IPS-20b (cell line): ENCODE results near the gene NR3C1.

Experiments
- H3K27ac ChIP-seq: one replicate; pipeline ENCODE4 v1.5.1; 2013; ENCODE audit warnings: low read length
- H3K27me3 ChIP-seq: 2 replicates; pipeline ENCODE4 v1.6.1; 2013; ENCODE audit warnings: mild to moderate bottlenecking, low read length, inconsistent platforms; ENCODE audit not compliant: insufficient read depth
- H3K36me3 ChIP-seq: 2 replicates; pipeline ENCODE4 v1.6.1; 2013; ENCODE audit warnings: low read depth, mild to moderate bottlenecking, inconsistent platforms, low read length, moderate library complexity; ENCODE audit not compliant: insufficient read depth
- H3K4me1 ChIP-seq: 2 replicates; pipeline ENCODE4 v1.6.1; 2013; ENCODE audit warnings: mild to moderate bottlenecking, control low read depth, inconsistent platforms, low read length, moderate library complexity; ENCODE audit not compliant: insufficient read depth
- H3K4me3 ChIP-seq: 2 replicates; pipeline ENCODE4 v1.5.1; 2013; ENCODE audit warnings: mild to moderate bottlenecking, low read length, inconsistent platforms
- H3K9ac ChIP-seq: 2 replicates; pipeline ENCODE4 v1.6.1; 2013; ENCODE audit warnings: low read depth, mild to moderate bottlenecking, inconsistent platforms, low read length, moderate library complexity
- H3K9me3 ChIP-seq: 2 replicates; pipeline ENCODE4 v1.6.1; 2013; ENCODE audit warnings: mild to moderate bottlenecking, low read depth, low read length, inconsistent platforms; ENCODE audit not compliant: insufficient read depth

NR3C1 gene

GRCh38 chr5:143322176-143322575 lies 81.3 kb downstream of the NR3C1 start:
- no peak overlapping the region for H3K4me3 ChIP-seq
- H3K4me1 ChIP-seq, result no peaks in the 10 kb centered on the region; the same call in 1 of the 2 replicates
- H3K9me3 ChIP-seq, result peaks cover 3% of the 10 kb centered on the region; the same call in 1 of the 2 replicates
- no peaks in the 10 kb centered on the region for H3K27me3 ChIP-seq
- no peak overlapping the region for H3K27ac ChIP-seq
- H3K9ac ChIP-seq, result no peak overlapping the region
- H3K36me3 ChIP-seq, result no peaks in the 10 kb centered on the region

- no peak overlapping the region for H3K9ac ChIP-seq
- no peak overlapping the region for H3K4me3 ChIP-seq
- no peaks in the 10 kb centered on the region for H3K27me3 ChIP-seq
- H3K9me3 ChIP-seq, result no peaks in the 10 kb centered on the region
- no peaks in the 10 kb centered on the region for H3K36me3 ChIP-seq
- H3K4me1 ChIP-seq, result no peaks in the 10 kb centered on the region; the same call in 1 of the 2 replicates
- H3K27ac ChIP-seq, result no peak overlapping the region
Observed at GRCh38 chr5:143319437-143320227, 83.9 kb downstream of the NR3C1 start.

- Histone ChIP-seq H3K9ac (no peak overlapping the region), H3K27ac (no peak overlapping the region), H3K4me1 (no peaks in the 10 kb centered on the region; the same call in 1 of the 2 replicates), H3K9me3 (no peaks in the 10 kb centered on the region), H3K4me3 (no peak overlapping the region), H3K36me3 (no peaks in the 10 kb centered on the region), H3K27me3 (no peaks in the 10 kb centered on the region)
Observed at GRCh38 chr5:143318833-143319232, 84.7 kb downstream of the NR3C1 start.

GRCh38 chr5:143318270-143318669 lies 85.2 kb downstream of the NR3C1 start:
- Histone ChIP-seq H3K4me1 (no peaks in the 10 kb centered on the region; the same call in 1 of the 2 replicates), H3K27me3 (no peaks in the 10 kb centered on the region), H3K4me3 (no peak overlapping the region), H3K9ac (no peak overlapping the region), H3K36me3 (no peaks in the 10 kb centered on the region), H3K27ac (no peak overlapping the region), H3K9me3 (no peaks in the 10 kb centered on the region)

GRCh38 chr5:143316844-143317631 lies 86.4 kb downstream of the NR3C1 start:
- no peak overlapping the region for H3K4me3 ChIP-seq
- H3K9ac ChIP-seq, result no peak overlapping the region
- H3K27ac ChIP-seq, result no peak overlapping the region
- H3K27me3 ChIP-seq, result no peaks in the 10 kb centered on the region
- H3K4me1 ChIP-seq, result no peaks in the 10 kb centered on the region; the same call in 1 of the 2 replicates
- no peaks in the 10 kb centered on the region for H3K9me3 ChIP-seq
- no peaks in the 10 kb centered on the region for H3K36me3 ChIP-seq

- H3K9ac ChIP-seq, result no peak overlapping the region
- no peaks in the 10 kb centered on the region; the same call in 1 of the 2 replicates for H3K4me1 ChIP-seq
- no peak overlapping the region for H3K27ac ChIP-seq
- H3K9me3 ChIP-seq, result no peaks in the 10 kb centered on the region
- no peak overlapping the region for H3K4me3 ChIP-seq
- H3K36me3 ChIP-seq, result no peaks in the 10 kb centered on the region
- H3K27me3 ChIP-seq, result no peaks in the 10 kb centered on the region
Observed at GRCh38 chr5:143316337-143316736, 87.1 kb downstream of the NR3C1 start.

- no peaks in the 10 kb centered on the region; the same call in 1 of the 2 replicates for H3K4me1 ChIP-seq
- H3K4me3 ChIP-seq, result no peak overlapping the region
- no peak overlapping the region for H3K27ac ChIP-seq
- no peaks in the 10 kb centered on the region for H3K9me3 ChIP-seq
- H3K36me3 ChIP-seq, result no peaks in the 10 kb centered on the region
- no peak overlapping the region for H3K9ac ChIP-seq
- H3K27me3 ChIP-seq, result no peaks in the 10 kb centered on the region
Observed at GRCh38 chr5:143315929-143316328, 87.6 kb downstream of the NR3C1 start.

- no peaks in the 10 kb centered on the region for H3K27me3 ChIP-seq
- H3K4me1 ChIP-seq, result no peaks in the 10 kb centered on the region; the same call in 1 of the 2 replicates
- no peak overlapping the region for H3K9ac ChIP-seq
- H3K9me3 ChIP-seq, result no peaks in the 10 kb centered on the region
- H3K4me3 ChIP-seq, result no peak overlapping the region
- H3K27ac ChIP-seq, result no peak overlapping the region
- H3K36me3 ChIP-seq, result no peaks in the 10 kb centered on the region
Observed at GRCh38 chr5:143315214-143315613, 88.3 kb downstream of the NR3C1 start.

GRCh38 chr5:143314659-143315058 lies 88.8 kb downstream of the NR3C1 start:
- H3K27ac ChIP-seq, result no peak overlapping the region
- no peaks in the 10 kb centered on the region; the same call in 1 of the 2 replicates for H3K4me1 ChIP-seq
- no peaks in the 10 kb centered on the region for H3K9me3 ChIP-seq
- H3K36me3 ChIP-seq, result no peaks in the 10 kb centered on the region
- no peaks in the 10 kb centered on the region for H3K27me3 ChIP-seq
- H3K4me3 ChIP-seq, result no peak overlapping the region
- no peak overlapping the region for H3K9ac ChIP-seq

GRCh38 chr5:143314099-143314498 lies 89.4 kb downstream of the NR3C1 start:
- H3K27ac ChIP-seq, result no peak overlapping the region
- no peaks in the 10 kb centered on the region for H3K27me3 ChIP-seq
- no peak overlapping the region for H3K4me3 ChIP-seq
- no peaks in the 10 kb centered on the region; the same call in 1 of the 2 replicates for H3K4me1 ChIP-seq
- H3K9me3 ChIP-seq, result no peaks in the 10 kb centered on the region
- H3K9ac ChIP-seq, result no peak overlapping the region
- no peaks in the 10 kb centered on the region for H3K36me3 ChIP-seq

GRCh38 chr5:143313298-143313852 lies 90.1 kb downstream of the NR3C1 start:
- H3K27ac ChIP-seq, result no peak overlapping the region
- no peaks in the 10 kb centered on the region for H3K36me3 ChIP-seq
- H3K4me1 ChIP-seq, result no peaks in the 10 kb centered on the region
- H3K9me3 ChIP-seq, result no peaks in the 10 kb centered on the region
- no peaks in the 10 kb centered on the region for H3K27me3 ChIP-seq
- no peak overlapping the region for H3K9ac ChIP-seq
- H3K4me3 ChIP-seq, result no peak overlapping the region
